ENCODE data around the gene STEAP4. TPM values are rescaled to one million over a fixed set of nuclear protein-coding genes. Genes with fewer than 3 reads are reported as not detected.

STEAP4 gene
- total RNA-seq, 1 experiment from 2014 or later = not detected

- Histone ChIP-seq H3K4me1 (replicated peaks) (no peaks in the 10 kb centered on the region), H3K4me3 (no peak overlapping the region), H3K27ac (no peak overlapping the region), H3K27me3 (replicated peaks) (0 out of 2 replicates have a peak, but pooled peaks cover 4% of the 10 kb centered on the region), H3K9me3 (replicated peaks) (no peaks in the 10 kb centered on the region), H3K36me3 (no peaks in the 10 kb centered on the region)
- DNase-seq (ENCODE audit: low read depth in 1 of 2, low spot score in 2 of 2) = no peak
Observed at GRCh38 chr7:88307412-88307811, 718 bp upstream of the STEAP4 start.

DNA sequence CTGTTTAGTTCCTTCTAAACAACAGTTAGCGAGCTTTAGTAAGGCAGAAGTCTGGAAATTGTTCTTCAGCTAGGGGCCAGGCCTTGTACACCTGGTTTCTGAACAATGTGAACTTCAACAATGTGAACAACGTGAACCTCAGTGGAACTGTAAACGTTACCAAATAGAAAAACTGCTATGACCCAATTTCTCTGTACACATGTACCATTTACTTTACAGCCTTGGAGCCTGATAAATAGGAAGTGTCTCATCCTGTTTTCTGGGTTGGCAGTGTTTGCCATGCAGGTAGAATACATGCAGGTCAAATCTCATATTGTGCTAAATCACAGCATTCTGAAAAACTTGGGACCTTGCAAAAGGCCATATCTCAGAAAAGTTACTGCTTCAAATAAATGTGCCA, 1.6 kb downstream of the STEAP4 start:
- 0 out of 2 replicates have a peak, but pooled peaks cover 4% of the 10 kb centered on the region for H3K27me3 ChIP-seq (replicated peaks)
- DNase-seq (ENCODE audit: low read depth in 1 of 2, low spot score in 2 of 2) = no peak
- H3K4me1 ChIP-seq (replicated peaks) = no peaks in the 10 kb centered on the region
- H3K36me3 ChIP-seq = no peaks in the 10 kb centered on the region
- H3K4me3 ChIP-seq = no peak overlapping the region
- no peaks in the 10 kb centered on the region for H3K9me3 ChIP-seq (replicated peaks)
- H3K27ac ChIP-seq = no peak overlapping the region

DNA sequence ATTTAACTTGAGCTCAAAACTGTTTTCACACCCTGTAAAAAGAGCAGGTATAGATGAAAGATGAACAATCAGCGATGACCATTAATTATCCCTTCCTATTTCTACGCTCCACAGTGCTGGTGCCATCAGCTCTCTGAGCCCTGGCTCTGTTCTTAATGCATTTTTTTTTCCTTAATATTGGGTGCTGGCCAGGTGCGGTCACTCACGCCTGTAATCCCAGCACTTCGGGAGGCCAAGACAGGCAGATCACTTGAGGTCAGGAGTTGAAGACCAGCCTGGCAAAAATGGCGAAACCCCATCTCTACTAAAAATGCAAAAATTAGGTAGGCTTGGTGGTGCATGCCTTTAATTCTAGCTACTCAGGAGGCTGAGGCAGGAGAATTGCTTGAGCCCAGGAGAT, 4.2 kb downstream of the STEAP4 start:
- H3K27me3 ChIP-seq (replicated peaks) = 0 out of 2 replicates have a peak, but pooled peaks cover 4% of the 10 kb centered on the region
- no peak for DNase-seq (ENCODE audit: low read depth in 1 of 2, low spot score in 2 of 2)
- no peaks in the 10 kb centered on the region for H3K4me1 ChIP-seq (replicated peaks)
- H3K4me3 ChIP-seq = no peak overlapping the region
- H3K9me3 ChIP-seq (replicated peaks) = no peaks in the 10 kb centered on the region
- H3K27ac ChIP-seq = no peak overlapping the region
- no peaks in the 10 kb centered on the region for H3K36me3 ChIP-seq

DNA sequence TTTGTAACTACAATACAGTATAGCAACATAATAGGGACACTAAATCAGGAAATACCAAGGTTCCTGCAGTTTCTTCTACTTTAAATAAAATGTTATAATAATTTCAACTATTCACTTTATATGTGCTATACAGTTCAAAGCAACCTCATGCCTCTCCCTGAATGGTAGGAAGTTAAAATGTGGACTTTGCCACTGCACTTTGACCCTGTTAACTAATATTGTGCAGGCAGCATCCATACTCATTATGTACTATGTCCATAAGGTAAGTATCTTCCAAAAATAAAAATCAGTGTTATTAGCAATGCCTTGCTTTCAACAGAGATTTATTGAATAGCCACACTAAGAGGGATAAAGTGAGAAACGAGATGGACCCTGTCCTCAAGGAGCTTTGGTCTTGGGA, 4.8 kb downstream of the STEAP4 start:
- H3K27me3 ChIP-seq (replicated peaks) = 0 out of 2 replicates have a peak, but pooled peaks cover 4% of the 10 kb centered on the region
- no peak for DNase-seq (ENCODE audit: low read depth in 1 of 2, low spot score in 2 of 2)
- no peak overlapping the region for H3K4me3 ChIP-seq
- no peaks in the 10 kb centered on the region for H3K9me3 ChIP-seq (replicated peaks)
- no peak overlapping the region for H3K27ac ChIP-seq
- H3K36me3 ChIP-seq = no peaks in the 10 kb centered on the region
- no peaks in the 10 kb centered on the region for H3K4me1 ChIP-seq (replicated peaks)

- Histone ChIP-seq H3K4me1 (replicated peaks) (no peaks in the 10 kb centered on the region), H3K4me3 (no peak overlapping the region), H3K9me3 (replicated peaks) (no peaks in the 10 kb centered on the region), H3K27me3 (replicated peaks) (0 out of 2 replicates have a peak, but pooled peaks cover 4% of the 10 kb centered on the region), H3K27ac (no peak overlapping the region), H3K36me3 (no peaks in the 10 kb centered on the region)
- DNase-seq (ENCODE audit: low read depth in 1 of 2, low spot score in 2 of 2) = no peak
Observed at GRCh38 chr7:88300401-88300945, 6.2 kb downstream of the STEAP4 start.

DNA sequence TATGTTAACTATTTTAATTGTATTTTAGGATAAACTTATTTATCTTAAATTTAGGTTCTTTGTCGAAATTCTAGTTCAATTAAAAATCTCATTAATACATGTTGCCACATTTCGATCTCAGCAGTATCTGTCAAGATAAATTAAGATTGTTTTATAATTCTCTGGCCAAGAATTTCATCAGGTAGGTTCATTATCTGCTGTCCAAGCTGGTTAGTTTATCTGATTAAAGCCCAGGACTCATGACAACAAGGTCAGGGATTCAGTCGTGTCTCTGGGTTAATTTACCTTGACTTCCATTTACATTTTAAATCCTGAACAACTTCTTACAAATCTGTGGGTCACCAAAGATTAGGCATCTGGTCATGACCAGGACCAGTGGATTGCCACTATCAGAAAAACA, 7.6 kb downstream of the STEAP4 start:
- Histone ChIP-seq H3K4me3 (no peak overlapping the region), H3K4me1 (replicated peaks) (no peaks in the 10 kb centered on the region), H3K27ac (no peak overlapping the region), H3K27me3 (replicated peaks) (0 out of 2 replicates have a peak, but pooled peaks cover 3% of the 10 kb centered on the region), H3K36me3 (no peaks in the 10 kb centered on the region), H3K9me3 (replicated peaks) (no peaks in the 10 kb centered on the region)
- no peak for DNase-seq (ENCODE audit: low read depth in 1 of 2, low spot score in 2 of 2)

GRCh38 chr7:88293866-88294265, 12.8 kb downstream of the STEAP4 start:
- Histone ChIP-seq H3K4me3 (no peak overlapping the region), H3K27ac (no peak overlapping the region), H3K4me1 (replicated peaks) (no peaks in the 10 kb centered on the region), H3K36me3 (no peaks in the 10 kb centered on the region), H3K9me3 (replicated peaks) (no peaks in the 10 kb centered on the region), H3K27me3 (replicated peaks) (0 out of 2 replicates have a peak, but pooled peaks cover 3% of the 10 kb centered on the region)
- DNase-seq (ENCODE audit: low read depth in 1 of 2, low spot score in 2 of 2) = no peak

DNA sequence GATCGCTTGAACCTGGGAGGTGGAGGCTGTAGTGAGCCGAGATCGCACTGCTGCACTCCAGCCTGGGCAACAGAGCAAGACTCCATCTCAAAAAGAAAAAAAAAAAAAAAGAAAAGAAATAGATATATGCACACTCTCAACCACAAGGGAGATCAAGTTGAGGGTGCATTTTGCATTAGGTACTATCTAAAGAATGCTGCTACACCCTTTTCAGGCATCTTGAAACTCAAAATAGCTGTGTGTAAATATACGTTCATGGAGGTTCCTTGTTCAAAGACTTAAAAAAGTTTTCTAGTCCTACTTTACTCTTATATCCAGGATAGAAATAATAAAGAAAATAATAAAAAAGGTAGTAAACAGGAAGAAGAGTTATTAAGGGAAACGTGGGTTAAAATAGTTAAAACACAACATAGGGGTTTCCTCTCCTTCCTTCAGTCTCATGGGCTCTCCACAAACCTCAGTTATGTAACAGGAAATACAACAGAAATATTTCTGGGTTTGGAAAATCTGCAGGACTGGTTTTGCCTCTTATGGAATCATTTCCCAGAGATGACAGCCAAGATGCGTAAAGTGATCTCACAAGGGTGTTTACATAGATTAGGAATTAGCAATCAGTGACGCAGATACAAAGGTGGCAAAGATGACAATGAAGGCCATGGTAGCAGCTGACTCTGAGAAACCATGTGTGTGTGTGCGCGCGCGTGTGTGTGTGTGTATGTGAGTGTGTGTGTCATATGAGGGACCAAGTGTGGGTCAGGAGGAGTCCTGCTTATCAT, 15.1 kb downstream of the STEAP4 start:
- DNase-seq (ENCODE audit: low read depth in 1 of 2, low spot score in 2 of 2) = no peak
- Histone ChIP-seq H3K4me3 (no peak overlapping the region), H3K4me1 (replicated peaks) (no peaks in the 10 kb centered on the region), H3K36me3 (no peaks in the 10 kb centered on the region), H3K27me3 (replicated peaks) (0 out of 2 replicates have a peak, but pooled peaks cover 3% of the 10 kb centered on the region), H3K27ac (no peak overlapping the region), H3K9me3 (replicated peaks) (no peaks in the 10 kb centered on the region)

- no peaks in the 10 kb centered on the region for H3K4me1 ChIP-seq (replicated peaks)
- H3K36me3 ChIP-seq = no peaks in the 10 kb centered on the region
- H3K27me3 ChIP-seq (replicated peaks) = no peaks in the 10 kb centered on the region
- no peaks in the 10 kb centered on the region for H3K9me3 ChIP-seq (replicated peaks)
- no peak overlapping the region for H3K27ac ChIP-seq
- no peak overlapping the region for H3K4me3 ChIP-seq
- DNase-seq (ENCODE audit: low read depth in 1 of 2, low spot score in 2 of 2) = no peak
Observed at GRCh38 chr7:88290491-88290890, 16.2 kb downstream of the STEAP4 start.

DNA sequence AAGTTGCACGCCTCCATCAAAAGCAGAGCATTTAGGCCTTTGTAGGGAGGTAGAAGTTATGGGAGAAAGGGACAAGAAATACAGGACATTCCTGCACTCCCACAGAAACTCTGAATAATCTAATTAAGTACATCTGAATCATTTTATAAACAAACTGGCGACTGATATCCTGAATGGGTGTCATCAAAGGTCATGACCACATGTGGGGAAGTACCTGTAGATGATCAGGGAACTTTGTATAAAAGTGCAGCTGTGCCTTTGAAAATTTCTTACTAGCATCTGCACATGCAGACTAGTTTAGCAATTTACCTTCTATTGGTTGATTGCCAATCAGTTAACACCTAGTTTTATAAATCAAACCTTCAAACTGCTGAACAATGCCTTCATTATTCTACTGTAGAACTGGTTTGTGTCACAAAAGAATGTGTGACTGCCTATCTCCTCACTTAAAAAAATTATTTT, 17.1 kb downstream of the STEAP4 start:
- Histone ChIP-seq H3K9me3 (replicated peaks) (no peaks in the 10 kb centered on the region), H3K27ac (no peak overlapping the region), H3K36me3 (no peaks in the 10 kb centered on the region), H3K27me3 (replicated peaks) (no peaks in the 10 kb centered on the region), H3K4me3 (no peak overlapping the region), H3K4me1 (replicated peaks) (no peaks in the 10 kb centered on the region)
- DNase-seq (ENCODE audit: low read depth in 1 of 2, low spot score in 2 of 2) = no peak

DNA sequence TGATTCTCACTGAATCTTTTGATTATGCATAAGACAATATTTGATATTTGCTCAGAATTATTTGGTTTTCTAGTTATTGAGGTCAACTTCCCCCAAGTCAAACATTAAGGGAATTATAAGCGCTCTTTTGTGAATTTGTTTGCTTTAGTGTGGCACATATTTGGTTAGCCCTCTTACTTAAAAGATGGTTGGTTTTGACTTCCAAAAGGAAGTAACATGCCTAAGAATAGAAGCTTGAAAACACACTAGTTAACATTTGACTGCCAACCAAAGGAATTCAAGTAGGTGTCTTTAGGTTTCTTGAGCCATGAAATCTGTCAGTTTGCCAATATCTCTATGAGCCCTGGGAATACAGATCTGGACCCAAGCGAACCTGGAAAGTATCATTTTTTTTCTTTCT, 24.9 kb downstream of the STEAP4 start:
- Histone ChIP-seq H3K9me3 (replicated peaks) (no peaks in the 10 kb centered on the region), H3K27me3 (replicated peaks) (no peaks in the 10 kb centered on the region), H3K4me1 (replicated peaks) (no peaks in the 10 kb centered on the region), H3K27ac (no peak overlapping the region), H3K4me3 (no peak overlapping the region), H3K36me3 (no peaks in the 10 kb centered on the region)
- no peak for DNase-seq (ENCODE audit: low read depth in 1 of 2, low spot score in 2 of 2)

- H3K36me3 ChIP-seq = no peaks in the 10 kb centered on the region
- no peaks in the 10 kb centered on the region for H3K9me3 ChIP-seq (replicated peaks)
- H3K27ac ChIP-seq = no peak overlapping the region
- no peaks in the 10 kb centered on the region for H3K27me3 ChIP-seq (replicated peaks)
- DNase-seq (ENCODE audit: low read depth in 1 of 2, low spot score in 2 of 2) = no peak
- no peak overlapping the region for H3K4me3 ChIP-seq
- H3K4me1 ChIP-seq (replicated peaks) = no peaks in the 10 kb centered on the region
Observed at GRCh38 chr7:88280801-88281200, 25.9 kb downstream of the STEAP4 start.

GRCh38 chr7:88279323-88279722, 27.4 kb downstream of the STEAP4 start:
- H3K4me1 ChIP-seq (replicated peaks) = no peaks in the 10 kb centered on the region
- no peak overlapping the region for H3K4me3 ChIP-seq
- H3K9me3 ChIP-seq (replicated peaks) = no peaks in the 10 kb centered on the region
- no peaks in the 10 kb centered on the region for H3K27me3 ChIP-seq (replicated peaks)
- no peaks in the 10 kb centered on the region for H3K36me3 ChIP-seq
- DNase-seq (ENCODE audit: low read depth in 1 of 2, low spot score in 2 of 2) = no peak
- no peak overlapping the region for H3K27ac ChIP-seq

- Histone ChIP-seq H3K27me3 (replicated peaks) (no peaks in the 10 kb centered on the region), H3K36me3 (no peaks in the 10 kb centered on the region), H3K27ac (no peak overlapping the region), H3K9me3 (replicated peaks) (no peaks in the 10 kb centered on the region), H3K4me1 (replicated peaks) (no peaks in the 10 kb centered on the region), H3K4me3 (no peak overlapping the region)
- DNase-seq (ENCODE audit: low read depth in 1 of 2, low spot score in 2 of 2) = no peak
Observed at GRCh38 chr7:88278881-88279280, 27.8 kb downstream of the STEAP4 start.

All from SJSA1 (cell line).